OCI-LY3 (cell line): Measurements from ENCODE around the gene FAM149B1.

ENCODE experiments used
- CTCF ChIP-seq: fragments of 200-600, 300-600 bp; sonication (generic); IDR thresholded peaks from 2 replicates; pipeline ENCODE4 v1.5.1; 2014; ENCODE audit warnings: antibody characterized with exemption, low read length, low read depth
- EZH2phosphoT487 ChIP-seq: fragments of 200-600 bp; shearing (Covaris generic); IDR thresholded peaks from 2 replicates; pipeline ENCODE4 v1.6.1; 2018; ENCODE audit warnings: antibody characterized with exemption, mixed run types, low read depth

- TF ChIP-seq CTCF (no peak), EZH2phosphoT487 (no peak)
These were observed 11.9 kb upstream of the FAM149B1 start for GRCh38 chr10:73156054-73156453.
